ENCODE results near the gene SETD5.

Gene SETD5

GRCh38 chr3:9512456-9513045 lies 115.1 kb downstream of the SETD5 start:
- DNase-seq (ENCODE audit: low read depth in 2 of 2): no peak

DNA sequence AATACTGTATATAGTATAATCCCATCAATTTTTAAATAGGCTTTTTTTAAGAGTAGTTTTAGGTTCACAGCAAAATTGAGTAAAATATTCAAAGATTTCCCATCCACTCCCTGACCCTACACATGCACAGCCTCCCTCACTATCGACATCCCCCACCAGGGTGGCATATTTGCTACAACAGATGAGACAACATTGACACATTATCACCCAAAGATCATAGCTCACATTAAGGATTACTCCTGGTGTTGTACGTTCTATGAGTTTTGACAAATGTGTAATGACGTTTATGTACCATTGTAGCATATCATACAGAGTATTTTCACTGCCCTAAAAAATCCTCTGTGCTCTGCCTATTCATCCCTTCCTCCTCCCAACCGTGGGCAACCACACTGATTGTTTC lies 116.9 kb downstream of the SETD5 start:
- no peak for DNase-seq (ENCODE audit: low read depth in 2 of 2)

DNA sequence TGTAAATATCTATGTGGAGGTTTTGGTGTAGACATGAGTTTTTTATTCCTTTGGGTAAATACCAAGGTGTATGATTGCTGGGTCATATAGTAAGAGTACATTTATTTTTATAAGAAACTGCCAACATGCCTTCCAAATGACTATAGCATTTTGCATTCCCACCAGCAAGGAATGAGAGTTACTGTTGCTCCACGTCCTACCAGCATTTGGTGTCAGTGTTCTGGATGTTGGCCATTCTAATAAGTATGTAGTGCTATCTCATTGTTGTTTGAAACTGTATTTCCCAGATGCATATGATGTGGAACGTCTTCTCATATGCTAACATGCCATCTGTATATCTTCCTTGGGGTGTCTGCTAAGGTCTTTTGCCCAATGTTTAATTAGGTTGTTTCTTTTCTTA lies 117.5 kb downstream of the SETD5 start:
- no peak for DNase-seq (ENCODE audit: low read depth in 2 of 2)

GRCh38 chr3:9525078-9525477 lies 127.7 kb downstream of the SETD5 start:
- no peak for DNase-seq (ENCODE audit: low read depth in 2 of 2)
